Stimulated activated CD4-positive, alpha-beta T cell treated with anti-CD3 and anti-CD28 coated beads, Interleukin-12 subunit alpha, Interleukin-12 subunit beta, amount 100 ng/mL, for 24 hours (primary cell): Measurements from ENCODE around the gene HRH3.

Source experiments
- DNase-seq, 2 experiments: peaks; one replicate each; pipeline ENCODE4 v3.0.0-alpha.2; 2020; ENCODE audit warnings: low read depth in 2 of 2

The HRH3 gene

DNA sequence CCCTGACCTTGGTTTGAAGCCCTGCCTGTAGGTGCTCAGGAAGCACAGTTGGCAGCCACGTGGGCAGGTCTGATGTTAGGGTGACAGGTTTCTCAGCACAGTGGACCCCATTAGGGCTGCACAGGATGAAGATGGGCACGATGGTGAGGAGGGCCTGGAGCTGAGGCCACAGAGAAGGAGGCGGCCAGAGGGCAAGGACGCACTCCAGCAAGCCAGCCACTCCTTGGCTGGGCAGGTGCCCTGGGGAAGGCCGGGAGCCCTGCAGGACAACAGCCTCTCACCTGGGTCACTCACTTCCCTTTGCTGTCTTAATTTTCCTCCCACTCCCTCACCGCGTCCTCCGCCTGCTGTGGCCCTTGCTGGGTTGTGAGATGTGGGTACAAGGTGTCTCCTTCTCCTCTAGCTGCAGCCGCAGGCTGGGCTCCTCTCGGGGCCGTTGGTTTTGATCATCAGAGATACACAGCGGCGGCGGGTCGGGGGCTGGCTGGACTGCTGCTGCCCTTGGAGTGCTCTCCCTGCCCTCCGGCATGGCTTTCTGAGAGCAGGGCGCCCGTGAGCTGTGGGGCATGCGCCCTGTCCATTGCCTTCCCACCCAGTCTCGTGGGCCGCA lies 23.9 kb upstream of the HRH3 start:
- no peak for DNase-seq

DNA sequence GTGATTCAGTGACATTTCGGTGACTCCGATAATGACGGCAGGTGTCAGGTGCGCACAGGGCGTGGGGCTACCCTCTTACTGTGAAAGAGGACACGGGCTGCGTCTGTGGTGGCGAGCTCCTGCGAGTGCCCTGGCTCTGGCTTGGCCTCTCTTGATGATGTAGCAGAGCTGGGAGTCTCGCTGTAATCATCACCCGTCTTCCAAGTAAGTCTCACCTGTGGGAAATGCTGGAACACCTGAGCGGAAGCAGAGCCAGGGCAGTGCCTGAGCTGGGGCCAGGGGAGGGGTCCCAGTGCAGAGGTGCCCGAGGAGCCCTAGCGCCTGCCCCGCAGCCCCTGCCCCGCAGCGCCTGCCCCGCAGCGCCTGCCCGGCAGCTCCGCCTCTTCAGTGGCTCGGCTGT lies 23.0 kb upstream of the HRH3 start:
- DNase-seq, result no peak

DNA sequence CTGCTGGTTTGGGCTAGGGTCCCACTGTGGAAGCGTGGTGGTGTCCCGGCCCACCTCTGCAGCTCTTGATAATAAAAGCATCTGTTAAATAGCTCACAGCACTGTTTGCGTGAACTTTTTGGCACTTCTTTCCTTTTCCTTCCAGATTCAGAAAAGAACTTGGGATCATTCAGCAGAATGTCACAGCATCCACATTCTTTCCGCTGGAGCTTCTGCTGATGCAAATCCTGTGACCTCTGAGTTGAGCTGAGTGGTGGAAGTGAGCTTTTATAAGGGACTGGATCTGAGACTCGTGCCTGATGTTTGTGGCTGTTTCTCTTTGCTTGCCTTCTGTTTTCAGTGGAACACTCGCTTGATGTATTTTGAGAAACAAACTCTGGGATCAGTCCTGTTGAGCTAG lies 22.1 kb upstream of the HRH3 start:
- no peak for DNase-seq

DNA sequence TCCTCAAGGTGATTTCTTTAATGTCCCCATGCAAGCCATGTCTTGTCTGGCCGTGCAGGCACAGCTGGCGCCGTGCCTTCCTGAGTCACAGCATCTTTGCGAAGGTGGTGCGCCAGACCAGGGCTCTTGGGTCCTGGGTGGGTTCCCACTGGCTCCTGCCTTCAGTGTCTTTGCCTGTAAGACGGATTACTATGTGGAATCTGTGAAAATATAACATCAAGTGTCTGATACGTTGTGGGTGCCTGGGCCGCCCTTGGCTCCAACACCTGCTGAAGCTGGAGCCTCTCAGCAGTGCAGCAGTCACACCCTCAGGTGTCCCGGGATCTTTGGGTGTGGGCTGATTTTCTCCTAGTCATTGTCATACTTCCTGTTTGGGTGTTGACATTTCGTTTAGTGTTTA lies 21.4 kb upstream of the HRH3 start:
- DNase-seq, result no peak

DNA sequence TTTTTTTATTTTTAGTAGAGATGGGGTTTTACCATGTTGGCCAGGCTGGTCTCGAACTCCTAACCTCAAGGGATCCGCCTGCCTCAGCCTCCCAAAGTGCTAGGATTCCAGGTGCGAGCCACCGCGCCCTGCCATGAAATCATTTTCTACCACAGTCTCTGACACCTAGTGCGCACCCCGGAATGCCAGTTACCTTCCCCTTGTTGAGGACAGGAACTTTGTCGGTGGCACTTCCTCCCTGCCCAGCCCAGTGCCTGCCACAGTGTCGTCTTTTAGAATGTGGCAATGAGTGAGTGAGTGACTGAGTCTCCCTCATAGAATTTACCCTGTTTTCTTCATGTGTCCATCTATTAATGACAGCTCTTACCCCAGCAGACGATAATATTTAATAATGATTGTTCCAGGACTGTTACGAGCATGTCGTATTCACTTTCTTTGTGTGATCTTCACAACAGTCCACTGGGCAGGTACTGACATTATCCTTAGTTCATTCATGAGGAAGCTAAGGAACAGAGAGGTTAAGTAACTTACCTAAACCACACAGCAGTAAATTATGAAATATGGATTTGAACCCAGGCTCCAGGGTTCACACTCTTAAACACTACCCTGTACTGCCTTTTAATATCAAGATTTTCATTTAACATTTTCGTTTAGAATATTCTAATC lies 20.1 kb upstream of the HRH3 start:
- no peak for DNase-seq

DNA sequence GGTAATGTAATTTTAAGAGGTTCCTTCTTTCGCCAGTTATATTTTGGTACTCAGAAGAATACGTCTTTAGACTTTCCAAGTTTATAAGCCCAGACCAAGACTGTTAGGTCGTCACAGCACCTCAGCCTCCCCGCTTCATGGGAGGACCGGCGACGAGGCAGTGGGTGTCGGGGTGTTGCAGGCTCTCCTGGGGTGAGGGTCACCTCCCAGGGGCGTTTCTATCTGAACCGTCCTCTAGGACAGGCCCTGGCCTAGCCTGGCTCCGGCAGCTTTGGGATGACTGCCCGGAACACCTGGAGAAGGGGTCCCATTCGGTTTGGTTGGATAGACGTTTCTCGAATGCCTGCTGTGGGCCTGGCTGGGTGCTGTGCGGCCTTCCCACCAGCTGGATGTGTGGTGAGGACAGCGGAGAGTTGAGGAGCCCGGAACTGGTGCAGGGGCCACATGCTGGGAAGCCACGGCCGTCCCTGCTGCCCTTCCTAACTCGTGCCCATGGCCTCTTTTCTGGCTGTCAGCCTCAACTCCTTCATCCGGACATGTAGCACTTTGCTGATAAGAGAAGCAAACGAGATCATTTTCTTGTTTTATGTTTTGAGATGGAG lies 19.3 kb upstream of the HRH3 start:
- DNase-seq, result no peak

DNA sequence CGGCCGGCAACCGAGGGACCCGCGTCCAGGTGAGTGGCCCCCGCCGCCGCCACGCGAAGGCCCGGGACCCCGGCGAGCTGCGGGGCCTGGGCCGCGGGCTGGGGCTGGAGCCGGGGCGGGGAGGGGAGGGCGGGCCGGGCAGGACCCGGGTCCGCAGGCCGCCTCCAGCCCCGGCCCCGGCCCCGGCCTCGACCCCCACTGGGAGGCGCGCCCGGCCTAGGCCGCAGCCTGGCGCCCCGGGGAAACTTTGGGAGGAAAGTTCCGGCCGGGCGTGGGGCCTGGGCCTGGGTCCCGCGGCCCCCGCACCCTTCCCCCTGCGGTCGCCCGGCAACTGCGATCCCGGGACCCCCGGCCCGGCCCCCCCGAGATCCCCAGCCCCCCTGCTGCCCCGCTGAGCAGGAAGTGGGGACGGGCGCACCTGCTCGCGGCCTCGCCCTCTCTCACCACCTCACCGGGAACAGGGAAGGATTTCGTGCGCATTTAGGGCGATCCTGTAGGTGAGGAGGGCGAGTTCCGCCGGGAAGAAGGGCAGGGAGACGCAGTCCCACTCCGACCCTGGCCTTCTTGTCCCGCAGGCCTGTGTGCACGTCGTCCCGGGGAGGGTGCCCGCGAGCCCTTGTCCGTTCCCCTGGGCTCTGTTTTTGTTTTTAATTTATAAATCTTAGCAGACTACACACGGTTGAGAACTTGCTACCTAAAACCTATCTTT lies 18.6 kb upstream of the HRH3 start:
- DNase-seq, result no peak

DNA sequence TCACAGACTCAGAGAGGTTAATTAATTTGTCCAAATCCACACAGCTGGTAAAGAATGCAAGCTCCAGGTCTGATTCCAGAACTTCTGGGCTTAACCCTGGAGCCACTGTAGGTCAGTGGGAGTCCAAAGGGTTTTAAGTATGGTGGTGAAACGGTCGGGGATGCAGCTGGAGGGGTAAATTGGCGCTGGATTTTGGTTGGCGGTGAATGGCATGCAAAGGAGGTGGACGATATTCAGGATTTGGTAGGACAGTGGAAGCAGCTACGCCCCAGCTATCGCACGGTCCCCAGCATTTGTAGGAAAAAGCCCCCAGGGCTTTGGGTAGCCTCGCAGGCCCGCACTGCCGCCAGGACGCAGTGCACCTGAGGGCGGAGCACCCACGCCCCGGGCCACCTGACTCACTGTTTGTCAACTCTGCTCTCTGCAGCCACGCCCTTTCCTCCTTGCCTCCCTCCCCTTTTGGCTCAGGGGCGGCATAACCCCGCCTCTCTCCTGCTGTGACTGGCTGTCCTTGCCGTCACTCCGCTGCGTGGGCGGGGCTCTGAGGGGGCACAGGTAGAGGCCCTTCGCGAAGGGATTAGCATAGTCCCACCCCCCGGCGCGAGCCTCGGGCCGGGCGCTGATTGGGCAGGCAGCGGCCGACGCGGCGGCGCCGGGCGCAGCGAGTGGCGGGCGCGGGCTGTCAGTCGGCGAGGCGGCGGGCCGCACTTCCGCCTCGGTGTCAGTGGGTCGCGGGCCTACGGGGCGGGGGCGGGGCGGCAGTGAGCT lies 17.9 kb upstream of the HRH3 start, which contains the start of gene OSBPL2:
TSS of gene OSBPL2 (plus strand) at position 721 of the 768 bp plus-strand sequence. CDS start 17,664 bp downstream, outside the sequence.
- peak; percentile 99 to 100 for DNase-seq

DNA sequence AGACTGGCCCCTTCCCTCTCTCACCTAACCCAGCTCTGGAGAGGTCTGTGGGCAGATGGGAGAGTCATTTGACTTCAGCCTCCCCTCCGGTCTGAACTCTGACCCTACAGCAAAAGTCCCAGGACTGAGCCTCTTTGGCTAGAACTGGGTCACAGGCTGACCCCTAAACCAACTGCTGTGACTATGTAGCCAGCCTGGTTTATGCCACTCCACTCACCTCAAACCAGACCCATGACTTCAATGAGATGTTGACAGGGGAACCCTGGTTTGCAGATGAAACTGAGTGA lies 17.4 kb upstream of the HRH3 start:
- no peak for DNase-seq

DNA sequence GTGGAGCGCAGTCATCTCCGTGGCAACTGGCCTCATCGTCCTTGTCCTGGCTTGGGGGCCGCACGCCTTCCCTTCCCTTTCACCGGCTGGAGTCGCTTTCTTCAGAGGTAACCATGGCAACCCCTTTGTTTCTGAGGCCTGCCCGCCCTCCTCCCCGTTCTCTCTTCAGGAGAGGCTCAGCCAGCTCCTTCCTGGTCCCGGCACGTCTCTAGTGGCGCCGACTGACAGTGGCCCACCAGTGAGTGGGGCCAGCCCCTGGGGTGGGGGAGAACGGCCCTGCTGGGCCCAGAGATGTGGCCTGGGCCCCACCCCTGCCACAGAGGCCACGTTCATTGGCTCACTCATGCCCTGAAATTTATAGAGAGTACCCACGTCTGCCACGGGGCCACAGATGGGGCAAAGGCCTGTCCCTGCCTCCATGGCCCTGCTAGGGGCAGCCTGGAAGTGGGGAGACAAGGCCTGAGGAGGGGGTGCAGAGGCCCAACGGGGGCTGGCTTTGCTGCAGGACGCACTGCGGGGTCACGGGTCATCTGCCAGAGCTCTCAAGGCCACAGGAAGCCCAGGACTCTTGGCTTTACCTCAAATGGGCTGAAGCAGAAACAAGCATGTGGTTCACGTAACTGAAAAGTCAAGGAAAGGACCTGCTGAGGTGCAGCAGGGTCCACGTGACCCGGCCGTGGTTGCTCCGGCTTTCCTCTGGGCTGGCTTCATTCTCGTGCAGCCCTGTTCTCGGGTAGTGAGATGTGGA lies 16.9 kb upstream of the HRH3 start:
- no peak for DNase-seq

DNA sequence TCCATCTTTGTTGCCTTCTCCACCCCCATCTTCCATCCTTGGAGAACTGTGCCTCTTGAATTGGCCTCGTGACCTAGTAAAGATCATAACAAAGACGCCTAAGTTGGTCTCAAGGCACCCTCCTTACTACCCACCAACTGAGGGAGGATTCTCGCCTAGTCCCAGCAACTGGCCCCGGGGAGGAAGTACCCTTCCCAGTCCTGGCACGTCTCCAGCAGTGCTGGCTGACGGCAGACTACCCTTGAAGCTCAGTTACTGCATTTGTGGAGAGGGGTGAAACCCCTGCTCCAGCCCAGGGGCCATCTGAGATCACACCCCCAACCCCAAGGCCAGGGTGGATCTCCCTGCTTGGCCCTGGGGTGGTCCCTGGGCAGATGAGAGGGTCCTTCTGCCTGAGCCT lies 16.1 kb upstream of the HRH3 start:
- no peak for DNase-seq

DNA sequence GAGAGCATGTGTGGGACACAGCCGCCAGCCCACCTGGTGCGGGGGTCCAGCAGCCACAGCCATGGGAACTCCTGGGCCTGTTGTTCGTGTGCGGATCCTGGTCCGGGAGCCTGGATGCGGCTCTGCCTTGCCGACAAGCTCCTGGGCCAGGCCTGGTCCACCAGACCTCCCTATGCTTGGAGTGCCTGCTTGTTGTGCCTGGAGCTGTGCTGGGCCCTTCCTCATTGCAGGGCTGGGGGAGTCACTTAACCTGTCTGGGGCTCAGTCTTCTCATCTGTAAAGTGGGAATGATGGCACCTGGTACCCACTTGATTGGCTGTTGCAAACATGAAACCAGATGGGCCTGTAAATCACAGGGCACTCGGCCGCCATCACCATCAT lies 15.7 kb upstream of the HRH3 start:
- no peak for DNase-seq

DNA sequence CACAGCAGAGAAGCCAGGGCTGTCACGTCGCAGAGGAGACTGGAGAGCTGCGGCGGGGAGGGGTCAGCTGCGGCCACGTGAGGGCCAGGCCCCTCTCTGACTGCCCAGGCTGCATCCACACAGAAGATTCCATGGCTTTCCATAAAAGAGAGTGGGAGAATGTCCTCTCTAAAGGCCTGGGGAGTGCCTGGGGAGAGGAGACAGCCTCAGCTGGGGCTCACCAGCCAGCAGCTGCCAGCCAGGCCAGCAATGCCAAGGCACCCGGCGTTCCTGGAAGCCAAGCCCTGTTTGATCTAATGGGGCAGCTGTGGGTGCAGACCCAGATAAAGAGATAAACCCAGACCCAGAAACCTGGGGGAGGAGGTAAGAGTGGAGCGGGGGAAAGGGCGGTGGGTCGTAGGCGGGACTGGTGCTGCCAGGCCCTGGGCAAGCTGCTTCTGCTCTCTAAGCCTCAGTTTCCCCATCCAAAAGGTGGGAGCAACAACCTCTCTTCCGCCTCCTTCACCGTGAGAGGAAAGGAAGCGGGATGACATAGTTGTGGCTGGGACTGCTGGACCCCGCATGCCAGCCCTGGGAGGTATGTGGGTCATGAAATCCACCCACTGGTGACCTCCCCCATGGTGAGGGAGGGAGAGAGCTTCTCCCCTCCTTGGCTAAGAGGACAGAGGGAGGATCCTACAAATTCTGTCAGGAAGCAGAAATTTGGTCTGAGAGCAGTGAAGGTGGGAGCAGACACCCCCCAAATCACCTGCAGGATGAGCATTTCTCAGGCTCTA lies 15.1 kb upstream of the HRH3 start:
- no peak for DNase-seq

DNA sequence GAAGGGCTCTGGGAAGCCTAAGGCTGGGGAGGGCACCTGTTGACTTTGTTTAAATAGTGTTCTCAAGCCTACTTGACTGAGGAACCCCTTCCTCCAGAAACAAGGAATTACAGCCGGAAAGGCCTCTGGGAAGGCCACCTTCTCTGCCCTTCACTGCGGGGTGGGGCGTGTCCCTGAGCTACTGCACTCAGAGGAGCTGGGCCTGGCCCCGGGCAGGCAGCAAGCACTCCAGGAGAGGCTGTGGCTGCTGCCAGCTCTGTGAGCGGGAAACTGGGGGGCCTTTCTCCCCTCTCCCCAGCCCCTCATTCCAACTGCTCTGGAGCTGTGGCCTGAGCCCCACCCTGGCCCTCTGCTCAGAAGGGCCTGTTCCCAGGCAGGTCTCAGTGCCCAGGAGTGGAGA lies 14.3 kb upstream of the HRH3 start:
- DNase-seq, result no peak

DNA sequence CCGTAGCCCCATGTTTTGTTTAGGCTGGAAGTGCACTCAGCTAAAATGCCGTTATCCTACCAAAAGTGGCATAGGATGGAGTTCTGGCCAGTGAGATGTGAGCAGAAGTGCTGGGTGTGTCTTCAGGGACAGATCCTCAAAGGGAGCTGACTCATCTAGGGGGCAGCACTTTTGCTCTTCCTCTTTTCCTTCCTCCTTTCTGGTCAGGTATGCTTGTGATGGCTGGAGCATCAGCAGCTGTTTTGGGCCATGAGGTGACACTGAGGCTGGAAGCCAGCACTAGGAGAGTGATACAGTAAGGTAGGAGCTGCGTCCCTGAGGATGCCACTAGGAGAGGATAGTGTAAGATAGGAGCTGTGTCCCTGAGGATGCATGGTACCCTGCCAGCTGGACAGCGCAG lies 13.6 kb upstream of the HRH3 start:
- DNase-seq, result no peak

DNA sequence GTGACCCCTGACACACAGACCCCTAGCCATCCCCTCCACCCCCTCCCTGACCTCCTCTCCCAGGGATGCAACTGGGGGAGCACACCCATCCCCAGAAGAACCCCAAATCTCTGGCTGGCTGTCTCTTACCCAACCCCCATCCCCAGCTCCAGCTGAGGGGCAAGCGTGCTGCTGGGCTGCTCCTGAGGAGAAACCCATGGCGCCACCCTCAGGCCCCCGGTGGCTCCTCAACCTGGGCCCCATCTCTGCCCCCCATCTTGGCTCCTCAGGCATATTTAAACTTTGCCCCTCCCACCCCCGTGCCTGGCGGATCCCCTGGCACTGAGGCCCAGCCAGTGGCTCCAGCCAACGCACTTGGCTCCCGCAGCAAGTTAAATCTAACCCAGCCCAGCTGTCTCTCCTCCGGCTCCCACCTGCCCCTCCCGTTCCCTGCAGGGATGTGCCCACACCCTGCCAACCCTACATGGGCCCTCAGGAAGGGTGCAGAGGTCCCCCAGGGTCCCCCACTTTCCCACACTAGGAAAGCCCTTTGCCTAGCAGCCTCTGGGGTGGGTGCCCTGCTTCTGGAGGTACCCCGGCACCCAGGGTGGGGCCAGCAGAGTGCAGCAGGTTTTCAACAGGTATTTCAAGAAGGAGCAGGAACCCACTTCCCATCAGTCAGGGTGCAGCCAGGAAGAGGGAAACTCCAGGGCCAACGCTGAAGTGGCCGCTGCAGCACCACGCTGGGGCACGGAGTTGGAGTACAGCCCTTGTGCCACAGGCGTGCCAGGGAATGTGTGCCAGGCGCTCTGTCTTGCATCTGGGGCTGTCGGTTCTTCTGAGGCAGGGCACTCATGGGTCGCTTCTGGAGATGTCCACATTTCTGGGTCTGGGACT lies 12.9 kb upstream of the HRH3 start:
- no peak for DNase-seq

DNA sequence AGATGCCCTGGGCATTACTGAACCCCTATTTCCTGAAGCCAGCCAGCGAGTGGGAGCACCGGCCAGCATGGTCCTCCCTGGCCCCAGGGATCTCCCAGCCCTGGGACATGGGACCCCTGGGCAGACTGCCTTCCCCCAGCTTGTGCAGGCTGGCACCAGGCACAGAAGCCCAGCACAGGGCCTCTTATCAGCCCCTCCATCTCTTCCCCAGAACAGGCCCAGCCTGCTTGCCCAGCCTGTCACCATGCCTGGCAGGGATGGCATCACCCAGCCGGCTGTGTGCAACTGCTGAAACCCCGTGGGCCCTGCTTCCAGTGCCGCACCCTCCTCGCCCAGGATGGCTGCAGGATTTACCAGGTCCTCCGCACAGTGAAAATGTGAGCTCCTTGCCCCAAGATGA lies 12.1 kb upstream of the HRH3 start:
- DNase-seq, result no peak

DNA sequence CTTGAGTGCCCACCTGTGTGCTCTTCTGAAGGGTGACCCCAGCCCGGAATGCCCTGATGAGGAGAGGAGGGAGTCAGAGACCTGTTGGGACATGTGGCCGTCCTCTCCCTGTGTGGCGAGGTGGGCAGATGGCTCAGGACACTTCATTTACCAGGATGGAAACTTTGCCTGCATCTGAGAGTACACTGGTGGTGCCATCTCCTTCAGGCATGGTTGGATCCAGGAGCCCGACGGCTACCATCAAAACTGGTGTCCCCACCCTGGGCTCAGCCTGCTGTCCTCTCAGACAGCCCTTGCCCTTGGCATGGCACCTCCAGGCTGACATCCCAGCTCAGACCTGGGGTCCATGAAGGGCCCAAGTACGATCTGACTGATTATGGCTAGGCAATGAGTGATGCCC lies 11.2 kb upstream of the HRH3 start:
- DNase-seq, result no peak

DNA sequence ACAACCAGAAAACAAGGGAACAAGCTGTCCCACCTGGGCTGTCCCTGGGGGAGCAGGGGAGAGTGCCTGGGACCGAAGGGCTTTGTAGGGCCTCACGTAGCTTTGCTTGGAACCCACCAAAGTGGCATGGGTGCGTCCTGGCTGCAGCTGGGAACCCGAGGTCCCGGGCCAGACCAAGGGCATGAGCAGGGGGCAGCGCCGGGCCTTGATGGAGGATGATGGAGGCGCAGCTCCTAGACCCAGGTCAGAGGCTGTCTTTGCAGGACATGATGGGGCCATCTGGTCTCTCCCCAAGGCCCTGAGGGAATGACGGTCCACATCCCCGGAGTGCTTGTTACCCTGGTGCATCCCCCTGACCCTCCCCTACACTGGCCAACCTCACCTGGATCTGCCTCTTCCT lies 10.6 kb upstream of the HRH3 start:
- no peak for DNase-seq

DNA sequence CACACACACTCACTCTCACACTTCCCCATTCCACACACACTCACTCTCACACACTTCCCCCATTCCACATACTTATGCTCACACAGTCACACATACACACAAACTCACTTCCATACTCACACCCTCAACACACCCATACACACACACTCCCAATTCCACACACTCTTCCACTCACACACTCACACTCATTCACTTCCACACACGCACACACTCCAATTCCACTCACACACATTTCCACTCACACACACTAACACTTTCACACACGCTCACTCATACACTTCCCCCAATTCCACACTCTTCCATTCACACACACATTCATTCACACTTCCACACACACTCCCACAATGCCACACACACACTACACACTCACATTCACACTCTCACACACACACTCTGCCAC lies 10.2 kb upstream of the HRH3 start:
- DNase-seq, result no peak
